Lower leg skin (tissue), 4 donors: ENCODE measurements around the gene RPS26. TPM values are rescaled to one million over a fixed set of nuclear protein-coding genes. Genes with fewer than 3 reads are reported as not detected.

Experiments used
- DNase-seq, 2 donors: peaks; one replicate each; pipeline ENCODE4 v3.0.0-alpha.2; 2019; ENCODE audit warnings: low spot score in 2 of 2
- H3K4me3 ChIP-seq: fragments of 200-600 bp; sonication (generic); 2 replicates; pipeline ENCODE4 v1.5.1; 2017; ENCODE audit warnings: mild to moderate bottlenecking, low read depth; ENCODE audit not compliant: poor library complexity, severe bottlenecking
- CTCF ChIP-seq, 3 donors: fragments of 450-650 bp; IDR thresholded peaks; one replicate each; pipeline ENCODE4 v1.5.1; 2016; ENCODE audit warnings: antibody characterized with exemption in 3 of 3, mild to moderate bottlenecking in 3 of 3, moderate library complexity in 2 of 3
- POLR2A ChIP-seq, 2 donors: fragments of 450-650 bp; IDR thresholded peaks; one replicate each; pipeline ENCODE4 v1.6.1; 2016 to 2017; ENCODE audit warnings: antibody characterized with exemption in 2 of 2, mild to moderate bottlenecking in 1 of 2, moderate library complexity in 1 of 2
- WGBS, 2 donors: methylation state at CpG; one replicate each; pipeline ENCODE4 v1.1.5; 2018; 5-methylcytosine and 5-hydroxymethylcytosine counted together
- intact Hi-C: fragments of 100-400 bp; cut with DNase I; formaldehyde crosslinking; loops from one replicate; pipeline ENCODE4 v1.15.0; 2023; ENCODE audit warnings: low total_unique reads
- total RNA-seq, 4 donors: library from RNA; depleted of rRNA; stranded (reverse); fragments of >200 nt; gene quantifications; one replicate each; pipeline ENCODE4 v1.1.0, GENCODE V29; 2016

The RPS26 gene
- total RNA-seq = 1,000 to 10,000 TPM in 1 of 4 donors, 100 to 1,000 TPM in 3; 390 to 2,886 (median 552) TPM

- peak; percentile 96 to 98 for DNase-seq
- WGBS, 2 donors = 1% methylated on average over 50 of the region's 50 CpGs
- H3K4me3 ChIP-seq = peak within 1 kb of the TSS; percentile 82
- TF ChIP-seq CTCF (IDR thresholded peaks at IDR 0.05) = no peak
- peak in 1 of 2 donors; percentile 91 for TF ChIP-seq POLR2A (IDR thresholded peaks at IDR 0.05)
- intact Hi-C loops = no loop called here
Observed at GRCh38 chr12:56041552-56042429, at the start of gene RPS26. Gene RPS26, plus strand, starts transcription at chr12:56041918. Its CDS starts 249 bp downstream, at chr12:56042167.

- WGBS, 2 donors = 83 to 89% methylated on average over 4 of the region's 4 CpGs
- no peak for DNase-seq
- H3K4me3 ChIP-seq = no peak overlapping the region
- TF ChIP-seq CTCF (IDR thresholded peaks at IDR 0.05) (no peak), POLR2A (IDR thresholded peaks at IDR 0.05) (no peak)
- intact Hi-C loops = no loop called here
Observed at GRCh38 chr12:55993230-55993853, 48.4 kb upstream of the RPS26 start.

GRCh38 chr12:55995366-55995765 is 46.4 kb upstream of the RPS26 start:
- intact Hi-C loops = no loop called here
- no peak for TF ChIP-seq POLR2A (IDR thresholded peaks at IDR 0.05)
- TF ChIP-seq CTCF (IDR thresholded peaks at IDR 0.05) = no peak
- H3K4me3 ChIP-seq = no peak overlapping the region
- DNase-seq = no peak
- 80 to 90% methylated on average over 8 of the region's 8 CpGs for WGBS, 2 donors

GRCh38 chr12:55996201-55996714 is 45.5 kb upstream of the RPS26 start:
- H3K4me3 ChIP-seq = peak overlapping the region; percentile 39
- WGBS, 2 donors = 26 to 29% methylated on average over 14 of the region's 14 CpGs
- DNase-seq = peak in 1 of 2 donors; percentile 39
- no peak for TF ChIP-seq POLR2A (IDR thresholded peaks at IDR 0.05)
- TF ChIP-seq CTCF (IDR thresholded peaks at IDR 0.05) = peak in 1 of 3 donors; percentile 21
- intact Hi-C loops = no loop called here

DNA sequence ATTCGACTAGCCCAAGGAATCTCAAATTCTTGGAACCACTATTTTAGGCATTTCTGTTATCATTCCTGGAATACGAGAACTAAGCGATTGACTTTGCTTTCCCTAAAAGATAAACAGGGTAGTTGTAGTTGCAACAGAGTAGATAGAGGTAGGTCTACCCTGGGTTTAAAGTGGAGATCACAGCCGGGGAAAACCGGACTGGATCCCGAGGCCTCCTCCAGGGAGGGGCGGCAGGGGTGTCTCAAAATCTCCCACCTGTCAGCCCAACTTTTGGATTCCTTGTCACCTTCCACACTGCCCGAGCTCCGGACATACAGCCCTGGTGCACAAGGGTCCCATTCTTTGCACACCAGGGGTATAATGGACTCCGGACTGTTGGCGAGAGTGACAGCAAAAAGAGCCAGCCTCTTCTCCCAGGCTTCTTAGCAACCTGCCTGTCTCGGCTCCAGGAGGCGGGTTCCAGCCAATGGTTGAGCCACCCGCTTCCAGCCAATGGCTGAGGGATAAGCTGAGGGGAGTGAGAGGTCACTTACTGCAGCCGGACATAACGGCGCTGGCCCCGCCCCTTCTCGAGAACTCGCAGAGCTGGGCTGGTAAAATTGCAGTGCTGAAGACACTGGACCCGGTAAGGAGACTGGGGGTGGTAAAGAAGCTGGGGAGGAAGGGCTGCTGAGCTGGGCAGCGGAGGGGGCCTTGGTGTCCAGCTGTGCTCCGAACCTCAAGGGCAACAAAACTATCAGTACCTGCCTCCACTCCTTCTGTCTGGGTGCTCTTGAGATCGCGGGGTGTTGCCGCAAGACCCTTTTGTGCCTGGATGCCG is 44.8 kb upstream of the RPS26 start, which contains the start of gene SUOX:
SUOX (plus strand) TSS at position 562 of the 820 bp plus-strand sequence. CDS start 4,946 bp downstream, outside the sequence.
- peak; percentile 96 to 99 for DNase-seq
- peak within 1 kb of the TSS; percentile 39 for H3K4me3 ChIP-seq
- 1 to 2% methylated on average over 25 to 27 of the region's 27 CpGs for WGBS, 2 donors
- intact Hi-C loops = no loop called here
- no peak for TF ChIP-seq POLR2A (IDR thresholded peaks at IDR 0.05)
- no peak for TF ChIP-seq CTCF (IDR thresholded peaks at IDR 0.05)
